BJ (cell line): ENCODE data around the gene PDIA6. TPM values are rescaled to one million over a fixed set of nuclear protein-coding genes. Genes with fewer than 3 reads are reported as not detected.

ENCODE experiments used
- CTCF ChIA-PET: fragments of 350-600 bp; formaldehyde crosslinking; extraction: SDS; loops from one replicate; lab custom pipeline; 2021; ENCODE audit warnings: antibody characterized with exemption, inconsistent platforms; lab: Yijun Ruan, JAX
- POLR2A ChIA-PET: fragments of 300-600 bp; sonication (Branson Sonifier 250); formaldehyde crosslinking; extraction: SDS; loops from one replicate; lab custom pipeline; 2021; ENCODE audit warnings: antibody characterized with exemption; lab: Charles Lee
- DNase-seq: peaks from one replicate; pipeline ENCODE4 v3.0.0-alpha.2; 2011; ENCODE audit warnings: low read depth
- H3K27me3 ChIP-seq: 2 replicates; pipeline ENCODE4 v1.6.0; 2011; ENCODE audit warnings: low read length; ENCODE audit not compliant: control insufficient read depth, insufficient read depth
- H3K36me3 ChIP-seq: 2 replicates; pipeline ENCODE4 v1.5.1; 2011; ENCODE audit warnings: low read length; ENCODE audit not compliant: control insufficient read depth, insufficient read depth
- H3K4me3 ChIP-seq: 2 replicates; pipeline ENCODE4 v1.5.1; 2011; ENCODE audit warnings: low read depth, mild to moderate bottlenecking, control low read depth, low read length
- CTCF ChIP-seq: IDR thresholded peaks from 2 replicates; pipeline ENCODE4 v1.5.1; 2011; ENCODE audit warnings: low read depth, mild to moderate bottlenecking, control low read depth, inconsistent platforms, low read length, moderate library complexity; ENCODE audit not compliant: insufficient read depth
- polyA plus RNA-seq: library from polyadenylated mRNA; depleted of rRNA; stranded (reverse); fragments of >200 nt; gene quantifications from 2 replicates; pipeline ENCODE4 v1.2.3, GENCODE V29; 2011

Gene PDIA6
- polyA plus RNA-seq, 1 experiment = 238 TPM

- no peak for TF ChIP-seq CTCF
- Histone ChIP-seq H3K27me3 (no peaks in the 10 kb centered on the region), H3K36me3 (no peaks in the 10 kb centered on the region), H3K4me3 (no peak overlapping the region)
- no peak for DNase-seq
- POLR2A ChIA-PET = no interaction called here
- CTCF ChIA-PET = no interaction called here
Observed at GRCh38 chr2:10771786-10772185, 40.8 kb downstream of the PDIA6 start.

DNA sequence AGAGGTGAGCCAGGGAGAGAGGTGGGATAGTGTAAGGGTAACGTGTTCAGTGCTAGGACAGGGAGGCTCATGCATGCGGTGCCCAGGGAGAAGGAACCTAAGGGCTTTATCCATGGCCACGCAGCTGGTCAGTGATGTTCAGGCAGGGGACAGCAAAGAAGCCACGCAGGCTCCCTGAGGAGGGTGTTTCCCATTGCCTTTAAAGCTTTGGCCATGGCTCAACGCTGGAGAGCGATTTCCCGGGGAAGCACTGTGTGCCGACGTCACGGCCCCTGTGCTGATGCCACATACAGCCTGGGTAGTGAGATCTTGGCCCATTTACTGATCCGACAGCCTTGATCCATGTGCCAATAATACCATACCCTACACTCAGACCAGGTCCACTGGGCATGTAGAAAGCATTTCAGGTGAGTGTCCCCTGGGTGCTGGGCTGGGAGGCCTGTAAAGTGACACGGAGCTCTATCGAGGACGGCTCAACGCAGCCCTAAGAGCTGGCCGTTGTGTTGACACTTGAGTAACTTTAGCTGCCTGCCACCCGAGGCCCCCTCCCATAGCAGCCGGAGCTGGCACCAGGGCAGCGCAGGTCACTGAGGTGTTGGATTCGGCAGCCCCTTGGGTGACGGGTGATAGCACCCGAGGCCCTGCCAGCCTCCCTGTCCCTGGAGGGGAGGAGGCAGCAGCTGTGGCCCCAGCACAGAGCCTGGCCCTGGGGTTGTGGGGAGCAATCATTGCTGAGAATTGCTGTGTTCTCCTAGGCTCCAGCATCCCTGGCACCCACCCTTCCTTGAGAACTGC lies 41.4 kb downstream of the PDIA6 start:
- CTCF ChIA-PET = no interaction called here
- no peaks in the 10 kb centered on the region for H3K36me3 ChIP-seq
- no peak for TF ChIP-seq CTCF
- no peak for DNase-seq
- no peak overlapping the region for H3K4me3 ChIP-seq
- no peaks in the 10 kb centered on the region for H3K27me3 ChIP-seq
- POLR2A ChIA-PET = no interaction called here

DNA sequence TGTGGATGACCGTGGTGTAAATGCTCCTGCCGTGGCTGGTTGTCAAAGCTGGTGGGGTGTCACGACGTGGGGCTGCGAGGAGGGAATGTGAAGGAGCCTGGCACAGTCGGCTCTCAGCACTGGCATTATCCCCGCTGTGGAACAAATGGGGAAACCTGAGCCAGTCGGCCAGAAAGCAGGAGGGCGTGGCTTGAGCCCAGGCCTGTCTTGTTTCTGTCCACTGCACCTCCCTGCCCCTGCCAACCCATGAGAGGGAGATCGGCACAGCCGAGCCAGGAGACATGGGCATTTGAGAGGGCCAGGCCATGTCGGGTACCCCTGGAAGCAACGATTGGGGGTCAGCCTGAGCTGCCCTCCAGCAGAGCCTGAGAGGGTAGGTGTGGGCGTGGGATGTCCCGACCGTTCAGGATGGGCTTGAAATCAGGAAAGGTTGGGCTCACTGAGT lies 44.5 kb downstream of the PDIA6 start:
- Histone ChIP-seq H3K4me3 (no peak overlapping the region), H3K27me3 (peaks cover 2% of the 10 kb centered on the region; the same call in 1 of the 2 replicates), H3K36me3 (no peaks in the 10 kb centered on the region)
- no peak for DNase-seq
- ChIA-PET POLR2A (no interaction called here), CTCF (no interaction called here)
- TF ChIP-seq CTCF = no peak

GRCh38 chr2:10765914-10766313 lies 46.7 kb downstream of the PDIA6 start:
- H3K27me3 ChIP-seq = peaks cover 2% of the 10 kb centered on the region; the same call in 1 of the 2 replicates
- TF ChIP-seq CTCF = no peak
- CTCF ChIA-PET = no interaction called here

GRCh38 chr2:10765461-10765860 lies 47.1 kb downstream of the PDIA6 start:
- POLR2A ChIA-PET = no interaction called here
- CTCF ChIA-PET = interaction anchor here (0.6 to 1.1 kb wide), 2 partner anchors 12 to 359 kb away, joined by 3 to 4 read pairs; no protein-coding TSS in a partner anchor
- DNase-seq = no peak

More at GRCh38 chr2:10765914-10766313, 46.7 kb downstream of the PDIA6 start:
- Histone ChIP-seq H3K36me3 (no peaks in the 10 kb centered on the region), H3K4me3 (no peak overlapping the region)
- DNase-seq = no peak
- POLR2A ChIA-PET = no interaction called here

More at GRCh38 chr2:10765461-10765860, 47.1 kb downstream of the PDIA6 start:
- Histone ChIP-seq H3K36me3 (no peaks in the 10 kb centered on the region), H3K27me3 (peaks cover 2% of the 10 kb centered on the region; the same call in 1 of the 2 replicates), H3K4me3 (no peak overlapping the region)
- TF ChIP-seq CTCF = no peak
